ENCODE results near the gene SCFD2. TPM values are rescaled to one million over a fixed set of nuclear protein-coding genes. Genes with fewer than 3 reads are reported as not detected.

The SCFD2 gene
- total RNA-seq, 1 donor from 2014 or later, result 11.9 TPM

DNA sequence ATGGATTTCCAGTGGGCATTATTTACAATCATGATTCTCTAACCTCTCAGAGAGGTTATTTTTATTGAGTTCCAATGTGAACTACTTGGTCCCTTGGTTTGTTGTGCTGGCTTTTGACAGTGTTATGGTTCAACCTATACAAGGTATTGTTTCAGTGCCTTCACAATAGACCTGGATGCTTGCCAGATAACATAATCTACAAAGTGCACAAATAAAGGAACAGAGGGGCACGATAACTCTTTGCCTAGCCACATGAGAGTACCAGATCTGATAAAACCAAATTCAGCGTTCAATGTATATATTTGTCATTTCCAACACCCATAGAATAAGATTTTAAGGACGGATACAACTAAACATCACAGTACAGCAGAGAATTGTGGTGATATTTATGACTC, 382.9 kb downstream of the SCFD2 start:
- no peak overlapping the region for H3K9ac ChIP-seq (ENCODE audit: low read length)
- no peak overlapping the region for H3K27ac ChIP-seq (ENCODE audit: low read depth, low read length)
- FAIRE-seq (no peak), DNase-seq (ENCODE audit: low read depth) (no peak)
- Mint-ChIP-seq H3K27me3 (ENCODE audit: low read depth, unreplicated experiment) (no peaks in the 10 kb centered on the region), H3K27ac (ENCODE audit: unreplicated experiment) (no peak overlapping the region), H3K9me3 (ENCODE audit: unreplicated experiment) (no peaks in the 10 kb centered on the region), H3K4me3 (ENCODE audit: unreplicated experiment) (no peak overlapping the region), H3K4me1 (ENCODE audit: low read depth, unreplicated experiment) (peaks cover 10% of the 10 kb centered on the region), H3K36me3 (ENCODE audit: low read depth, unreplicated experiment) (no peaks in the 10 kb centered on the region)
- no peak overlapping the region for H3K4me3 ChIP-seq (ENCODE audit: insufficient read depth, low read depth, low read length)
- no peak overlapping the region for H2AFZ ChIP-seq (ENCODE audit: low read depth, low read length)
- no peaks in the 10 kb centered on the region for H4K20me1 ChIP-seq (ENCODE audit: insufficient read depth, low read length)
- no peak overlapping the region for H3K4me2 ChIP-seq (ENCODE audit: low read length)
- no peaks in the 10 kb centered on the region for H3K27me3 ChIP-seq (ENCODE audit: insufficient read depth, low read length)
- TF ChIP-seq, protein P1, sequence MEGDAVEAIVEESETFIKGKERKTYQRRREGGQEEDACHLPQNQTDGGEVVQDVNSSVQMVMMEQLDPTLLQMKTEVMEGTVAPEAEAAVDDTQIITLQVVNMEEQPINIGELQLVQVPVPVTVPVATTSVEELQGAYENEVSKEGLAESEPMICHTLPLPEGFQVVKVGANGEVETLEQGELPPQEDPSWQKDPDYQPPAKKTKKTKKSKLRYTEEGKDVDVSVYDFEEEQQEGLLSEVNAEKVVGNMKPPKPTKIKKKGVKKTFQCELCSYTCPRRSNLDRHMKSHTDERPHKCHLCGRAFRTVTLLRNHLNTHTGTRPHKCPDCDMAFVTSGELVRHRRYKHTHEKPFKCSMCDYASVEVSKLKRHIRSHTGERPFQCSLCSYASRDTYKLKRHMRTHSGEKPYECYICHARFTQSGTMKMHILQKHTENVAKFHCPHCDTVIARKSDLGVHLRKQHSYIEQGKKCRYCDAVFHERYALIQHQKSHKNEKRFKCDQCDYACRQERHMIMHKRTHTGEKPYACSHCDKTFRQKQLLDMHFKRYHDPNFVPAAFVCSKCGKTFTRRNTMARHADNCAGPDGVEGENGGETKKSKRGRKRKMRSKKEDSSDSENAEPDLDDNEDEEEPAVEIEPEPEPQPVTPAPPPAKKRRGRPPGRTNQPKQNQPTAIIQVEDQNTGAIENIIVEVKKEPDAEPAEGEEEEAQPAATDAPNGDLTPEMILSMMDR (IDR thresholded peaks at IDR 0.05; ENCODE audit: insufficient read depth, low read depth, low read length), result no peak
- TF ChIP-seq EZH2 (IDR thresholded peaks at IDR 0.05; ENCODE audit: insufficient read depth, low read length), result no peak
- no peaks in the 10 kb centered on the region for H3K9me3 ChIP-seq (ENCODE audit: insufficient read depth, low read depth, low read length)
- H3K36me3 ChIP-seq (ENCODE audit: insufficient read depth, low read length), result no peaks in the 10 kb centered on the region
- H3K4me1 ChIP-seq (ENCODE audit: insufficient read depth, low read length), result no peaks in the 10 kb centered on the region
- no peaks in the 10 kb centered on the region for H3K79me2 ChIP-seq (ENCODE audit: insufficient read depth, low read length)

DNA sequence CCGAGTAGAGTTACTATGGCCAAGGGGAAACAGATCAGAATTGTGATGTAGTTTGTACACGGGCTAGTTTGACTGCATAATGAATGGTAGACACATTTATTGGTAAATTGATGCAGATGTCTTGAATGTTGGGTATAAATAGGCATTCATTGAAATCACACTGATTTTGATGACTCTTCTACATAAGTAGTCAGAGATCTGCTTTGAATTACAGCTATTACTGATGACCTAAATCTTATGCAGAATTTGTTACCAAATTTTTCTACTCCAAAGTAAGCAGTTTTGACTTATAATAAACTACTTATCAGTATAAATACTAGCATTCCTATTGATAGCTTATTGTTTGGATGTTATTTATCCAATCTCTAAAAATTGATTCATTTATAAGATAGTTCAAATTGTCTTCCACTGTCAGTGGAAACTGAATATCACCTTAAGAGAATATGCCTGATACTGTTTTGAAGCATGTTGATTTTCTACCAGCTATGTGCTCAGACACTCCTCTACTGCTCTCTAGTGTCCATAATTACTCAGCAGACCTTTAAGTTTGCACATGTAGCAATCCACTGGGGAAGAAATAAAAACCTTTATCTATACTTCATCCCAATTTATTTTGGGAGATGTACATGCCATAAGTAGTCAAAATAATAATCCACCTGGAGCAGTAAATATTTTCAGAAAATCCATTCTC, 383.5 kb downstream of the SCFD2 start:
- DNase-seq (ENCODE audit: low read depth), result peak; percentile 32
- peak; percentile 93 for FAIRE-seq
- Mint-ChIP-seq H3K4me3 (ENCODE audit: unreplicated experiment) (no peak overlapping the region), H3K9me3 (ENCODE audit: unreplicated experiment) (no peaks in the 10 kb centered on the region), H3K27me3 (ENCODE audit: low read depth, unreplicated experiment) (no peaks in the 10 kb centered on the region), H3K4me1 (ENCODE audit: low read depth, unreplicated experiment) (peaks cover 12% of the 10 kb centered on the region), H3K27ac (ENCODE audit: unreplicated experiment) (no peak overlapping the region), H3K36me3 (ENCODE audit: low read depth, unreplicated experiment) (no peaks in the 10 kb centered on the region)
- TF ChIP-seq, protein P1 (IDR thresholded peaks at IDR 0.05; ENCODE audit: insufficient read depth, low read depth, low read length), result peak; percentile 76
- no peak for TF ChIP-seq EZH2 (IDR thresholded peaks at IDR 0.05; ENCODE audit: insufficient read depth, low read length)
- H2AFZ ChIP-seq (ENCODE audit: low read depth, low read length), result no peak overlapping the region
- no peaks in the 10 kb centered on the region for H3K9me3 ChIP-seq (ENCODE audit: insufficient read depth, low read depth, low read length)
- no peaks in the 10 kb centered on the region for H3K4me1 ChIP-seq (ENCODE audit: insufficient read depth, low read length)
- H3K27me3 ChIP-seq (ENCODE audit: insufficient read depth, low read length), result no peaks in the 10 kb centered on the region
- no peaks in the 10 kb centered on the region for H3K79me2 ChIP-seq (ENCODE audit: insufficient read depth, low read length)
- H4K20me1 ChIP-seq (ENCODE audit: insufficient read depth, low read length), result no peaks in the 10 kb centered on the region
- no peak overlapping the region for H3K4me2 ChIP-seq (ENCODE audit: low read length)
- H3K9ac ChIP-seq (ENCODE audit: low read length), result no peak overlapping the region
- no peak overlapping the region for H3K27ac ChIP-seq (ENCODE audit: low read depth, low read length)
- no peak overlapping the region for H3K4me3 ChIP-seq (ENCODE audit: insufficient read depth, low read depth, low read length)
- H3K36me3 ChIP-seq (ENCODE audit: insufficient read depth, low read length), result no peaks in the 10 kb centered on the region

Data from astrocyte (in vitro differentiated cells and primary cell).